Fibroblast of the aortic adventitia (primary cell): ENCODE measurements around the gene PWWP2B. TPM values are rescaled to one million over a fixed set of nuclear protein-coding genes. Genes with fewer than 3 reads are reported as not detected.

Source experiments
- DNase-seq: peaks from one replicate; pipeline ENCODE4 v3.0.0-alpha.2; 2010; ENCODE audit warnings: low read depth
- H3K4me3 ChIP-seq: 2 replicates; pipeline ENCODE4 v1.5.1; 2011; ENCODE audit warnings: low read depth, mild to moderate bottlenecking, control low read depth, low read length, moderate library complexity
- CTCF ChIP-seq: IDR thresholded peaks from 2 replicates; pipeline ENCODE4 v1.5.1; 2011; ENCODE audit warnings: mild to moderate bottlenecking, low read length, control low read depth, inconsistent platforms; ENCODE audit not compliant: insufficient read depth
- total RNA-seq: library from RNA; depleted of rRNA; stranded (reverse); fragments of >200 nt; gene quantifications from 2 replicates; pipeline ENCODE4 v1.2.3, GENCODE V29; 2012; ENCODE audit warnings: low replicate concordance

The PWWP2B gene
- total RNA-seq, 1 donor: 7.2 TPM

- no peak overlapping the region for H3K4me3 ChIP-seq
- TF ChIP-seq CTCF: no peak
- DNase-seq: no peak
Observed at GRCh38 chr10:132404169-132404880, 7.3 kb downstream of the PWWP2B start.

- DNase-seq: no peak
- no peak overlapping the region for H3K4me3 ChIP-seq
- no peak for TF ChIP-seq CTCF
Observed at GRCh38 chr10:132404911-132405462, 8.0 kb downstream of the PWWP2B start.

- DNase-seq: no peak
- TF ChIP-seq CTCF: no peak
- no peak overlapping the region for H3K4me3 ChIP-seq
Observed at GRCh38 chr10:132405463-132405991, 8.5 kb downstream of the PWWP2B start.

GRCh38 chr10:132406181-132406580 lies 9.2 kb downstream of the PWWP2B start:
- DNase-seq: no peak
- no peak overlapping the region for H3K4me3 ChIP-seq
- no peak for TF ChIP-seq CTCF

- H3K4me3 ChIP-seq: no peak overlapping the region
- no peak for DNase-seq
- TF ChIP-seq CTCF: no peak
Observed at GRCh38 chr10:132406750-132407149, 9.8 kb downstream of the PWWP2B start.

GRCh38 chr10:132407243-132407746 lies 10.3 kb downstream of the PWWP2B start:
- no peak overlapping the region for H3K4me3 ChIP-seq
- TF ChIP-seq CTCF: no peak

More at GRCh38 chr10:132407243-132407746, 10.3 kb downstream of the PWWP2B start:
- DNase-seq: no peak
